Raji (cell line): ENCODE measurements around the gene CPSF7.
A peak's percentile ranks its signal among the peaks of the same experiment; 100 is the strongest.

ENCODE experiments used
- POLR2A ChIP-seq: IDR thresholded peaks from 2 replicates; pipeline ENCODE4 v1.6.1; 2011; ENCODE audit warnings: low read depth, low read length, control low read depth; ENCODE audit not compliant: insufficient read depth

CPSF7 gene

DNA sequence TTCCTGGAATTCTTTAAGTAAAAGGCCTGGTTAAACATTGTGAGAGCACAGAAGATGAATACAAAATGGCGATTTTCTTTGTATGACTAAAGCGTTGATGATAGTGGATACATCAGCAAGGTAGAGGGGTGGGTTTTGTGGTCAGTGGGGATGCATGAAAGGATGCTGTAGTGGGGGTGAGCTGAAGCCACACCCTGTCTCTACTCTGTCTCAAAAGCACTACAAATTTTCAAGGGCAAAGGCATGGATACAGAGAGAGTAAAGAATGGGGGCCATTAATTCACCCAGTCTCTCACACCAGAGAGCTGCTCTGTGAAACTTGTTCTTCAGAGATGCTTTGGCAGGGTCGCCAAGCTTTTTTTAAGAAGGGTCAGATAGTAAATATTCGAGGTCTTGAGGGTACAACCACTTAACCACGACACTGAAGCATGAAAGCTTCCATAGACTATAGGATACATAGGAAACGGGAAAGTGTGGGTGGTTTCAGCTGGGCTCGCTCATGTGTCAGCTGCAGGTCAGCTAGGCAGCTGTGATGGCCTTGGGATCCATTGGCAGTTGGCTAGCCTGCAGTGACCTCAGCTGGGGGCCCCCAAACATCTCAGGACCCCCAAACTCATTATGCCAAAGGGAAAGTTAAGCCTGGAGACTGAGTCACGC, 59.3 kb downstream of the CPSF7 start:
- no peak for TF ChIP-seq POLR2A

DNA sequence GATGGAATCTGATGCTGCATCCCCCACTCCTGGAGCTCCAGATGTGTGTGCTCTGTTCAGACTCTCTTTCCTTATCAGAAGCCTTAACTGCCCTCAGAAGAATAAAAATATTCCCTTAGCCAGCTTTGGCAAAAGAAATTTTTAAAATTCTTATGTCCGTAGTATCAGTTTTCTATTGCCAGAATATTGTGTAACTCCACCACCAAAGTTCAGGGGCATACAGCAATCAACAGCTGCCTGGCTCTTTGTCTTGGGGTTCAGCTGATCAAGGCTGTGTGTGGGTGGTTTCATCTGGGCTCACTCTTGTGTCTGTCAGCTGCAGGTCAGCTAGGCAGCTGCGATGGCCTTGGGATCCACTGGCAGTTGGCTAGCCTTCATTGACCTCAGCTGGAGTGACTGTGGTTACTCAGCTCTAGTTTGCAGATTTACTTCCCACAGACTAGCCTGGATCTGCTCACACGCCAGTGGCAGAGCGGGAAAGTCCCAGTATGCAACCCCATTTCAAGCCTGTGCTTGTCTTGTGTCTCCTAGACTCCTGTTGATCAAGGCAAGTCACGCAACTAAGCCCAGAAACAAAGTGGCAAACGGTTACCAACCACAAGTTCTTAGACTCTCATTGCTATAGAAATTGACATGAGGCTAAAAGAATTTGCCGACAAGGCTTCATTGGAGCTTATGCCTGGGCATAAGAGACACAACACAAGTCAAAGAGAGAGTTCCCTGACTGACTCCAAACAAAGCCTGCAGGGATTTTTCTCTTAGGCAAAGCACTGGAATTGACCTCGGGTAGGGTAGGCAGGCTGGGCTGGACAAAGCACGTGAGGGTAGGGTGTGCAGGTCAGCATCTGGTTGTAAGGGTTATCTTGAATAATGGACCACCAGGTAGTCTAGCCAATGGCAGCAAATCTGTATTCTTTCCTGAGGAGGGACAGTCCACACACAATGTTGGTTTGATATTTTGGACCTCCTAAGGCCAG, 60.1 kb downstream of the CPSF7 start:
- TF ChIP-seq POLR2A = no peak

DNA sequence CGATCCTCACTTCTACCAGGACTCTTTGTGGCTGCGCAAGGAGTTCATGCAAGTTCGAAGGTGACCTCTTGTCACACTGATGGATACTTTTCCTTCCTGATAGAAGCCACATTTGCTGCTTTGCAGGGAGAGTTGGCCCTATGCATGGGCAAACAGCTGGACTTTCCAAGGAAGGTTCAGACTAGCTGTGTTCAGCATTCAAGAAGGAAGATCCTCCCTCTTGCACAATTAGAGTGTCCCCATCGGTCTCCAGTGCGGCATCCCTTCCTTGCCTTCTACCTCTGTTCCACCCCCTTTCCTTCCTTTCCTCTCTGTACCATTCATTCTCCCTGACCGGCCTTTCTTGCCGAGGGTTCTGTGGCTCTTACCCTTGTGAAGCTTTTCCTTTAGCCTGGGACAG, 61.1 kb downstream of the CPSF7 start:
- TF ChIP-seq POLR2A = no peak

DNA sequence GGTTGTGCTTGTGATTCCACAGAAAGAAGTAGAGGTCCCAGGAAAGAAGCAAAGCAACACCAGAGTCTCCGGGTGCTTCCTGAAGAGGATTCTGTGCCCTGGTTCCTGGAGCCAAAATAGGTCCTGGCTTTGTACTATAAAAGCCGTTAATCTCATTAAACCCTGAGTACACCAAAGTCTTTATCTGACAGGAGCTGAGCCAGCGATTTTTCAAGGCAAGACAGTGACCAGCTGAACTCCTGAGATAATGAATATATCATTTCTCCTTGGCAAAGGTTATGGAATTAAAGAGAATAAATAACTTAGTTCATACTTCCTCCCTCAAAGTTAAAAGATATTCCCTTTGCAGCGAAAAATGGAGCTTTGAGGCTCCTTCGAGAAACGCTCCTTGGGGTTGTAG, 62.4 kb downstream of the CPSF7 start:
- no peak for TF ChIP-seq POLR2A

DNA sequence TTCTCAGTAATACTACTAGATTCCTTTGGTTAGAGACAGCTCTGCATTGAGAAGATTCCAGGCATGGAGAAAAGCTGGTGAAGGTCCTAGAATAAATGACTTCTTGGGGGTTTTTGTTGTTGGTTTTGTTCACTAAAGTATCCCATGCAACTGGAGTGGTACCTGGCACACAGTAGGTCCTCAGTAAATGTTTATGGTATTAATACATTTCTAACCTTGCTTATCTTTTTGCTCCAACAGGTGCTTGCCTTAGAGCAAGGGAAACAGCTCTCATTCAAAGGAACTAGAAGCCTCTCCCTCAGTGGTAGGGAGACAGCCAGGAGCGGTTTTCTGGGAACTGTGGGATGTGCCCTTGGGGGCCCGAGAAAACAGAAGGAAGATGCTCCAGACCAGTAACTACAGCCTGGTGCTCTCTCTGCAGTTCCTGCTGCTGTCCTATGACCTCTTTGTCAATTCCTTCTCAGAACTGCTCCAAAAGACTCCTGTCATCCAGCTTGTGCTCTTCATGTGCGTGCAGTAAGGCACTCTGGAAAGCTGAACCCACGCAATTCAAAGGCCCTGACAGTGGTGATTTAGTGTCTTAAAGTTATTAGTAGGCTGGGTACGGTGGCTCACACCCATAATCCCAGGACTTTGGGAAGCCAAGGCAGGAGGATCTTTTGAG, 65.6 kb downstream of the CPSF7 start:
- TF ChIP-seq POLR2A = no peak

DNA sequence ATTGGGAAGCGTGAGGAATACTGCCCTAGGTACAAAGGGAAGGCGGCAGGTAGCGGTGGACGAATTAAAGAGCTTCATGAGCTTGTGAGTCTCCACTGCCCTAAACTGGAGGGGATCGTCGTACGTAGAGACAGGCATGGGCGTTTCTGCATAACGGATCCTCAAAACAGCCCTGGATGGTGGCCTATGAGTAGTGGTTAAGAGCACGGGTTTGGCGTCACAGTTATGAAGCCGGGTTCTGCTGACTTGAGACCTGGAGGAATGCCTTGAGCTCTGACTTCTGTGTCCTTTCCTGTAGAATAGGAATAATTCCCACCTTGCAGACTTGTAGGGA, 67.3 kb downstream of the CPSF7 start:
- TF ChIP-seq POLR2A = no peak

DNA sequence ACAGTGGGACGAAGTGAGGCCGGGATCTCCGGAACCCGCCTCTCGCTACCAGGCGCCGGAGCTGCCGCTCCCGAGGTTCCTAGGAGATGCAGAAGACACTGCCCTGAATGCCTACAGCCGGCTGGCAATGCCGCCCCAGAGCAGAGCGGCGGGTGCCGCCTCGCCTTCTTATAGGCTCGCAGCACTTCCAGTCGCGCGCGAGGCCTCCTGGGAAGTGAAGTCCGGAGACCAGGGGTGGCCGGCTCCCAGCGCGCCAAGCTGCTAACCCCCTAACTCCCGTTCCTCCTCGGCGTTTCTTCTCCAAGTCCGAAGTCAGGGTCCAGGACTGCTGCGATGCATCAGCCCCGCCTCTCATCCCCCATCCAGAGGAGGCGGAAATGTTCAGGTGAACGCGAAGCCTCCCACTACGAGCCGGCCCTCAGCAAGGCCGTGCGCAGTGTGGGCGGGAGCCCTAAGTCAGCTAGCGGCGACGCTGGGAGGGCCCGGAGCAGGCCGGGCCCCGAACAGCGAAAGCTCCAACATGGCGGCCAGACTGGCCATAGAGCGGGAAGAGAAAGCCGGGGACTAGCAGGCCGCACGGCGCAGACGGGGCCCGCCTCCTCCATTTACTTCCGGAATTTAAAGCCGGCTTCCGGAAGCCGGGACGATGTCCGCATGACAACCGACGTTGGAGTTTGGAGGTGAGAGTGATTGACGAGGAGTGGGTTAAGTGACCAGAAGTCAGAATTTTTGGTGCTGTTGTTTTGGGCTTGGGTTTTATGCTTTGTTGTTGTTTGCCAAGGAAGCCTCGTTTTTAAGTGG, 67.8 kb downstream of the CPSF7 start, which contains the start of the genes CYB561A3 and TMEM138:
CYB561A3 (minus strand) TSS at position 142 of the 801 bp plus-strand sequence. CDS start 5,169 bp downstream, outside the sequence.
TMEM138 (plus strand) TSS at position 634 of the 801 bp plus-strand sequence. CDS start 2,017 bp downstream, outside the sequence.
- TF ChIP-seq POLR2A = peak; percentile 99

DNA sequence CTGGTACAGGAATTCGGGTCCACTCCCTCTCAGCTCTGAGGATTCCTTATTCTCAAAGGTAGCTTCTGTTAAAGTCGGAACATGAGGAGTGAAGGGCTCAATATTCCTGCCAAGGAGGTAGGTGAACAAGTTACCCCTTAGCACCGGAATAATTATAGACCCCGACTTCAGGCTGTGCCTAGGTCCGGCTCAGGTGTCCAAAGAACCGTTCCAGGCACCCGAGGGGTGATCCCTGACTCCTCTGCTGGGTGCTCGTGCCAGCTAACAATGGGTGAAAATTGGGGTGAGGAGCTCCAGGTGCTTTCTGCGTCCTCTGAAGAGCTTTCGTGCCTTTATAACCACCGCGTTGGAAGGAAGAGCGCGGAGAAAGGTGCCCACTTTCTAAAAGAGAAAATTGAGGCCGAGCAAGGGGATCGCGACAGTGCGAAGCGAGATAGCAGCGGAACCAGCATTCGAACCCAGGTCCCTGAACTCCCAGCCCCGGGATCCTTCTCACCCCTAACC, 68.5 kb downstream of the CPSF7 start:
- TF ChIP-seq POLR2A = no peak

DNA sequence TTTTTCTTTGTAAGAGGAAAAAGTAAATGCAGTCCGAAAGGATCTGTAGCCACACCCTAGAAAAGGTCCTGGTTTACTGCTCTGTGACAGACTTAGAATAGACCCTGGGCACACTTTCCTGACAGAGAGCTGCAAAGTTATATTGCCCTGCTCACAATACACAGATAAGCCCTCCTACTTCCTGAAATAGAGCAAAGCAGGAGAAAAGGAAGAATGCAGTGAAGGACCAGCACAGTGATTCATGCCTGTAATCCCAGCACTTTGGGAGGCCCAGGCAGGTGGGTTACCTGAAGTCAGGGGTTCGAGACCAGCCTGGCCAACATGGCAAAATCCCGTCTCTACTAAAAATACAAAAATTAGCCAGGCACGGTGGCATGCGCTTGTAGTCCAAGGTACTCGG, 70.3 kb downstream of the CPSF7 start:
- no peak for TF ChIP-seq POLR2A

DNA sequence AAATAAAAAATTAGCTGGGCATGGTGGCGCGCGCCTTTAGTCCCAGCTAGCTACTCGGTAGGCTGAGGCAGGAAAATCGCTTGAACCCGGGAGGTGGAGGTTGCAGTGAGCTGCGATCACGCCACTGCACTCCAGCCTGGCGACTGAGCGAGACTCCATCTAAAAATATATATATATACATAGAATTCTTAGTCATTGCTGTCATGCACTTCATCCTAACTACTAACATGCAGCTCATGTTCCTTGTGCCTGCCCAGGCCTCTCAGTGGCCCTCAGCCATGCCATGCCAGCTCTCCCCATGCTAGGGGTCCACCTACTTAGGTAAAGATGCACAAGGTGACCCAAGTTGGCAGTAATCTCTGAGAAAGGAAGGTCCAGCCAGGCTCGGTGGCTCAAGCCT, 71.2 kb downstream of the CPSF7 start:
- no peak for TF ChIP-seq POLR2A

DNA sequence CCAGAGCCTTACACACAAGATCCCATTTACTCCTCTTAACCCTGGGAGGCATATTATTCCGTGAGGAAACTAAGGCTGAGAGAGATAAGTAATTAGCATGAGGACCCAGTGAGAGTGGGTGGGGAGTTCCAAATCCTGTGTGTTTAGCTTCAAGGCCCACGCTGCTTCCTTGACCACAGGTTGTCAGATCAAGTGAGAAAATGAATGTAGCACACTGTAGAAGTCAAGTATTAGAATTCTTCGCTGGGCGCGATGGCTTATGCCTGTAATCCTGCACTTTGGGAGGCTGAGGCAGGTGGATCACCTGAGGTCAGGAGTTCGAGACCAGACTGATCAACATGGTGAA, 71.9 kb downstream of the CPSF7 start:
- TF ChIP-seq POLR2A = no peak

DNA sequence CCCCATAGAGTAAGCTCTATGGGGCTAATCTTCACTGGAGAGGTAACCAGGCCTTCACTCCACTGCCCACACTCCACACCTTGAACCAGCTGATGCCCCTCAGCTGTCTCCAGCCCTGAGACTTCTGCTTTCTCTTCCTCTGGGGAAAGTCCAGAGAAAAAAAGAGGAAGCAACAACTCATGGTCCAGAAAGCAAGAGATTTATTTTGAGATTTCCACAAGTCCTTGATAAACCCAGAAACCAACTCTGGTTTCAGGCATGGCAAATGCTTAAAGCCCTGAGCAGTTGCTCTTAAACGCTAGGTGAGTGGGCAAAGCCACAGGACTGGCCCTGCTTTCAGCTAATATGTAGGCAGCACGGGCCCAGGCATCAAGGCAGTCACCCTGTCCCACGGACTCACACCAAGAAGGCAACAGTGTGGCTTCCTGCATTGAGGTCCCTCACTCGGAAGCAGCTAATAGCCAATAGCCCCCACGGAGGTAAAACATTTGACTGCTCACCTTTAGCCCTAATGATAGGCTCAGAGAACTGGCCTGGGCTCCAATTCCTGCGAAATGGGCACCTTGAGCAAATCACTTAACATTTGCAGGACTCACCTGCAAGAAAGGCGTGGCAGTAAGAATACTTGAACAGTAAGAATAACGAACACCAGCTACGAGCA, 72.4 kb downstream of the CPSF7 start:
- 0 out of 2 replicates have a peak, but pooled peaks have one; percentile 4 for TF ChIP-seq POLR2A

DNA sequence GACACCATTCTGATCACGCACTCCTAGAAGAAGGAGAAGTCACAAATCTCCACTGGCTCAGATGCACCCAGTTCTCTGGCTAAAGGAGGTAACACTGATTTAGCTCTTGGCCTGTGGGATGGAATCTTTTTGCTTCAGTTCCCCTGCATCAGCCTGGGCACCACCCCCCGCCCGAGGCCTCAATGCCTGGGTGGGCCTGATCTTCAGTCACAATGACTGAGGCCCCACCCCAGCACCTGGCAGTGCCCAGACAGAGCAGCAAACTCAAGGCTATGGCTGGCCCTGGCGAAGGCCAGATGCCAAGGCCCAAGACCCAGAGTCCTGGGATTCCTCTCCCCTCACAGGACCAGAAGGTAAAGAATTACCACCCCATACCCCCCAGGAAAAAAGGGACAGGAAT, 73.1 kb downstream of the CPSF7 start:
- TF ChIP-seq POLR2A = peak; percentile 29; the same call in 1 of the 2 replicates

DNA sequence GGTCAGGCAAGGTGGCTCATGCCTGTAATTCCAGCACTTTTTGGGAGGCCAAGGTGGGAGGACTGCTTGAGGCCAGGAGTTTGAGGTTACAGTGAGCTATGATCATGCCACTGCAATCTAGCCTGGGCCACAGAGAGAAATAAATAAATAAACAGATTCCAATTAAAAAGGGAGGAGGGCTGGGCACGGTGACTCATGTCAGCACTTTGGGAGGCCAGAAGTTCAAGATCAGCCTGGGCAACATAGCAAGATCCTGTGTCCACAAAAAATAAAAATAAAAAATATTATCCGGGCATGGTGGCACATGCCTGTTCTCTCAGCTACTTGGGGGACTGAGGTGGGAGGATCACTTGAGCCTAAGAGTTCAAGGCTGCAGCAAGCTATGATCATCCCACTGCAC, 75.6 kb downstream of the CPSF7 start:
- TF ChIP-seq POLR2A = no peak
